GM11168 (cell line): ENCODE measurements around the gene APOL1.
"Not testable (repeated sequence)": the region's sequence is repeated elsewhere in the genome, so short reads cannot be mapped to it uniquely, and the experiment has no call there.

Experiments used
- in situ Hi-C: fragments of 300-500 bp; cut with MboI; formaldehyde crosslinking; loops from one replicate; pipeline ENCODE4 v1.12.0; 2022; ENCODE audit warnings: low sequenced_read_pairs; ENCODE audit not compliant: unreplicated experiment

APOL1 gene

GRCh38 chr22:36289948-36290371 lies 37.0 kb downstream of the APOL1 start:
- in situ Hi-C loops, result not testable (repeated sequence)

- in situ Hi-C loops, result not testable (repeated sequence)
These were observed 37.6 kb downstream of the APOL1 start for GRCh38 chr22:36290391-36291075.

GRCh38 chr22:36291831-36292740 lies 39.2 kb downstream of the APOL1 start:
- in situ Hi-C loops, result no loop called here

GRCh38 chr22:36292823-36293530 lies 40.0 kb downstream of the APOL1 start:
- in situ Hi-C loops, result no loop called here

GRCh38 chr22:36293606-36294292 lies 40.8 kb downstream of the APOL1 start:
- in situ Hi-C loops, result no loop called here

- in situ Hi-C loops, result no loop called here
These were observed 41.3 kb downstream of the APOL1 start for GRCh38 chr22:36294293-36294620.

- in situ Hi-C loops, result loop anchor here (5.0 kb wide), 1 partner anchor 178 kb away; no protein-coding TSS in a partner anchor
These were observed 41.9 kb downstream of the APOL1 start for GRCh38 chr22:36294801-36295200.

- in situ Hi-C loops, result loop anchor here (5.0 kb wide), 1 partner anchor 177 kb away; no protein-coding TSS in a partner anchor
These were observed 42.3 kb downstream of the APOL1 start for GRCh38 chr22:36295247-36295646.

GRCh38 chr22:36296690-36297089 lies 43.8 kb downstream of the APOL1 start:
- in situ Hi-C loops, result loop anchor here (5.0 kb wide), 1 partner anchor 176 kb away; no protein-coding TSS in a partner anchor

GRCh38 chr22:36297568-36297967 lies 44.6 kb downstream of the APOL1 start:
- in situ Hi-C loops, result loop anchor here (5.0 kb wide), 1 partner anchor 175 kb away; no protein-coding TSS in a partner anchor

GRCh38 chr22:36298118-36298517 lies 45.2 kb downstream of the APOL1 start:
- in situ Hi-C loops, result loop anchor here (5.0 kb wide), 1 partner anchor 174 kb away; no protein-coding TSS in a partner anchor

- in situ Hi-C loops, result loop anchor here (5.0 kb wide), 1 partner anchor 174 kb away; no protein-coding TSS in a partner anchor
These were observed 45.7 kb downstream of the APOL1 start for GRCh38 chr22:36298601-36299000.

- in situ Hi-C loops, result loop anchor here (5.0 kb wide), 1 partner anchor 173 kb away; no protein-coding TSS in a partner anchor
These were observed 46.4 kb downstream of the APOL1 start for GRCh38 chr22:36299295-36299694.

- in situ Hi-C loops, result loop anchor here (5.0 kb wide), 1 partner anchor 172 kb away; no protein-coding TSS in a partner anchor
These were observed 47.0 kb downstream of the APOL1 start for GRCh38 chr22:36299911-36300310.

- in situ Hi-C loops, result no loop called here
These were observed 47.7 kb downstream of the APOL1 start for GRCh38 chr22:36300396-36301212.

GRCh38 chr22:36301384-36301828 lies 48.5 kb downstream of the APOL1 start:
- in situ Hi-C loops, result no loop called here

- in situ Hi-C loops, result no loop called here
These were observed 48.9 kb downstream of the APOL1 start for GRCh38 chr22:36301851-36302250.

GRCh38 chr22:36302439-36303114 lies 49.6 kb downstream of the APOL1 start:
- in situ Hi-C loops, result no loop called here
